GM21528 (cell line): ENCODE measurements around the gene MID1.

ENCODE experiments used
- ATAC-seq: cut with Tn5 transposase; IDR thresholded peaks from one replicate; pipeline ENCODE4 v1.9.1; 2021; ENCODE audit warnings: mild to moderate bottlenecking, moderate library complexity; ENCODE audit not compliant: unreplicated experiment, low FRiP score

The MID1 gene, protein sequence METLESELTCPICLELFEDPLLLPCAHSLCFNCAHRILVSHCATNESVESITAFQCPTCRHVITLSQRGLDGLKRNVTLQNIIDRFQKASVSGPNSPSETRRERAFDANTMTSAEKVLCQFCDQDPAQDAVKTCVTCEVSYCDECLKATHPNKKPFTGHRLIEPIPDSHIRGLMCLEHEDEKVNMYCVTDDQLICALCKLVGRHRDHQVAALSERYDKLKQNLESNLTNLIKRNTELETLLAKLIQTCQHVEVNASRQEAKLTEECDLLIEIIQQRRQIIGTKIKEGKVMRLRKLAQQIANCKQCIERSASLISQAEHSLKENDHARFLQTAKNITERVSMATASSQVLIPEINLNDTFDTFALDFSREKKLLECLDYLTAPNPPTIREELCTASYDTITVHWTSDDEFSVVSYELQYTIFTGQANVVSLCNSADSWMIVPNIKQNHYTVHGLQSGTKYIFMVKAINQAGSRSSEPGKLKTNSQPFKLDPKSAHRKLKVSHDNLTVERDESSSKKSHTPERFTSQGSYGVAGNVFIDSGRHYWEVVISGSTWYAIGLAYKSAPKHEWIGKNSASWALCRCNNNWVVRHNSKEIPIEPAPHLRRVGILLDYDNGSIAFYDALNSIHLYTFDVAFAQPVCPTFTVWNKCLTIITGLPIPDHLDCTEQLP

GRCh38 chrX:10620121-10620699 is at the start of gene MID1:
TSS of gene MID1 (minus strand) at chrX:10620585. CDS start at chrX:10567547, 53,038 bp downstream.
- no peak for ATAC-seq

- ATAC-seq = no peak
These were observed 46.8 kb upstream of the MID1 start for GRCh38 chrX:10667143-10667542.

DNA sequence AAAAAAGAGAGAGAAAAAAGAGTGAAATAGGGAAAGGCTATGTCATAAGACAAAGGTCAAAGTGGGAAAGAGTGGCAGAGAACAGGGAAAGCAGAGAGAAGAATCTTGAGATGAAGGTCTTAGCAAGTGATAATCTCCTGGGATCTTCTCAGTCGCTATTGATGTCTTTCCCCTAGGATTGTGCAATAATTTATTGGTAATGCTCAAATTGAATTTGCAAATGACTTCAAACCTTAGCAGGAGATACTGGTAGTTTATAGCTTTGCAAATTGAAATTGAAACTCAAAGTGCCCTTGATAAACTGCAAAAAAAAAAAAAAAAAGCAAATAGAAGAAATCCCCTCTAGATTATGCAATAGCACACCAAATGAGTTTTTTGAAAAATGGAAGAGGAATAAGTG is 45.7 kb upstream of the MID1 start:
- ATAC-seq = no peak

DNA sequence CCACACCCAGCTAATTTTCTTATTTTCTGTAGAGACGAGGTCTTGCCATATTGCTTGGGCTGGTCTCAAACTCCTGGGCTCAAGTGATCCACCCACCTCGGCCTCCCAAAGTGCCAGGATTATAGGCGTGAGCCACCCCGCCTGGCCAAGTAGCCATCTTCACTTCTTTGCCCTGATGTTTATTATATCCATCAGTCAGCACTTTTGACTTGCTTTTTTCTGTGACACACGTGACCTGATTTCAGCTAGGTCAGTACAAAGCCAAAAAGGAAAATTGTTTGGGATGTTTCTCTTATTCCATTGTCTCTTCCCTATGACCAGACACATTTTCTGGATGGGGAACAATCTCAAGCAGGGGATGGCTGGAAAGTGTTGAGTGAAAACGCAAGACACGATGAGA is 45.3 kb upstream of the MID1 start:
- no peak for ATAC-seq

DNA sequence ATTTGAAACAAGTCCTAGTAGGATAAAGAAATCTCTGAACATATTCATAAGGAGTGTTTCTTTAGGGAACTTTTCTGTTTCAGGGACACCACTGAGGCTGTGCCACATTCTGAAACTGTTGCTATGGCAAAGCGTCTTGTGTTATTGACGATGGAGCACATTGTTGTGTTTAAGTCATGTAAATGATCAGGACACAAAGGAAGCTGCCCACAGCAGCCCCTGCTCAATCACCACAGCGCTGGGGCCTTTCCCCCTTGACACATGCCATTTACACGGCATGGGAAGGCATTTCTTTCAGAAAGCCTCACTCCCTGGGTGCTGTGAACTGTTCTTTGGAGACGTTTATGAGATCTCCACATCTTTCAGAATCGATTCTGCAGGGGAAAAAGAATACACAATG is 39.8 kb upstream of the MID1 start:
- ATAC-seq = no peak

DNA sequence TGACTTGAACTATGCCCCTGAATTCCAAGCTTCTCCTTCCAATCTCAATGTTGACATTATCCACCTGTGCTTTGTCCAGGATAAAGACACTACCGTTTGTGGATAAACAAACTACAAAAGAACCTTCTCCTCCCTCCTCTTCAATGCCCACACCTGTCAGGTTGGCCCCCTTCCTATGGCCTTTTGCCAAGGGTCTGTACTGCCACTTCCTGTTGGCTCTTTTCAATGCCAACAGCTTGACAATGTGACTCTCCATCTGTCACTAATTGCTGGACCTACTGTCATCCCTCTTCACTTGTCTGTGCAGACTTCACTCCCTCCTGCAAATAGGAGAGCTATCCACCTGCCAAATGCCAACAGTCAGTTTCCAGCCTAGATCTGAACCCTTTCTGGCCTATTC is 35.8 kb upstream of the MID1 start:
- no peak for ATAC-seq

- no peak for ATAC-seq
These were observed 34.6 kb upstream of the MID1 start for GRCh38 chrX:10654960-10655359.

DNA sequence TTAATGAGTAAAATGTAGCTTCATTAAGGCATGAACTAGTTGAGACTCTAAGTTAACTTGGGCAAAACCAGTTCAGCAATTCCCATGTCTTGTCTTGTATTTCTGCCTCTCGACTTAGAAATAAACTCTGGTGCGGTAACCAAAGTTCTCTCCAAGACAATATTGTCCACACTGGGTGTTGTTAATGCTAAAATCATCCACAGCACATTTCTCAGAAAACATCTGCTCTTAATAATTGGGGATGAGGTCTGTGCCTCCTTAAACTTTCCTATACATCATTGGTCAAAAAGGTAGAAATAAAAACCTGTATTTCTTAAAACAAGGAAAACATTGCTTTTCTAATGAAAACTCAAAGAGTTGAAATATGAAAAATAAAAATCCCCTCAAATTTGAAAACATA is 32.9 kb upstream of the MID1 start:
- no peak for ATAC-seq

- no peak for ATAC-seq
These were observed 28.9 kb upstream of the MID1 start for GRCh38 chrX:10649265-10649664.

DNA sequence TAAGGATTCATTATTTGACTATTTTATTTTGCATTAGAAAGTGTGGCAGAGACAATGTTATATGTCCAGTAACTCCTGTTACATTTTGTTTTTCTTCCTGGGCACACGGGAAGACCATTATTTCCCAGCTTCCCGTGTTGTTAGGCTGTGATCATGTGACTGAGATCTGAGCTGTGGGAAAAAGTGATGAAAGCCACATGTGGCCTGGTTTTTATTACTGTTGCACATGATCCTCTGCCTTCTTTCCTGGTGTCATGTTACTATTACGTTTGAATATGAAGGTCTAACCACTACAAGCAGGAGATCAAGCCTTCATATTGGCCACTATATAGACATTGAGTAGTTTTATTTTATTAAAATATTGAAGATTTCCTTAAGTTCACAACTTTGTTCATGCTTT is 28.2 kb upstream of the MID1 start:
- ATAC-seq = no peak

DNA sequence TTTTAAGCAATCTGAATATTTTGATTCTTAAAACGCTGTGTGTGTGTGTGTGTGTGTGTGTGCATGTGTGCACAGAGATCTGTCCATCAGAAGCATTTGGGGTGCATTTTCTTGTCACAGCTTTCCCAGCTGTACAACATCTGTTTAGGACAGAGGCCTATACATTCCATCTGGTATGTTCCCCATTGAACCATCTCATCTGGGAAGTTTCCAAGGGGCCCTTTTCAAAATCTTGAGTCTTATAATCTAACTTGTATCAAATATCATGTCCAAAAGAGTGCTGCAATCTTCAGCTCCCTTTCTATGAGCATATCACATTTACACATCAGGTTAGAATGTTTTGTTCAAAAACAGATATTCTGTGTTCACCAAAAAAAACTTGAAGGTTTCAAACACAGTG is 16.5 kb upstream of the MID1 start:
- no peak for ATAC-seq

DNA sequence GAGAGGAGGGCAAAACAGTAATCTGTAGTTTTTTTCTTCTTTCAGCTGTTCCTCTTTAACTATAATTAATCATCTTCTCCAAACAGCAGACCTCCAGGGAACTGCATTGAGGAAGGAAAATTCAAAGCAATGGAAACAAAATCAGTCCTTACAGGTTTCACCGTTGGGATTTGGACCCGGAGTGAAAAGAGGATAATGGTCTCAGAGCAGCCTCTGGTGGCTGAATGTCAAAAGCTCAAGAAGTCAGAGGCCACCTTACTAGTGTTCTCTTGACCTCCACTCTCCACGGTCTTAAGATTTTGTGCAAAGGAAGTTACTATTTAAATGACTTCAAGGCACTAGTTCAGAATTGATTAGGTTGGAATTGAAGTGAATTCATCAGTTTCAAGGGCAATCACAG is 16.0 kb upstream of the MID1 start:
- no peak for ATAC-seq

- ATAC-seq = no peak
These were observed 14.2 kb upstream of the MID1 start for GRCh38 chrX:10634392-10635161.

GRCh38 chrX:10633722-10634121 is 13.3 kb upstream of the MID1 start:
- no peak for ATAC-seq

- ATAC-seq = no peak
These were observed 11.2 kb upstream of the MID1 start for GRCh38 chrX:10631416-10632145.

GRCh38 chrX:10630320-10630719 is 9.9 kb upstream of the MID1 start:
- ATAC-seq = no peak

GRCh38 chrX:10629905-10630304 is 9.5 kb upstream of the MID1 start:
- no peak for ATAC-seq

DNA sequence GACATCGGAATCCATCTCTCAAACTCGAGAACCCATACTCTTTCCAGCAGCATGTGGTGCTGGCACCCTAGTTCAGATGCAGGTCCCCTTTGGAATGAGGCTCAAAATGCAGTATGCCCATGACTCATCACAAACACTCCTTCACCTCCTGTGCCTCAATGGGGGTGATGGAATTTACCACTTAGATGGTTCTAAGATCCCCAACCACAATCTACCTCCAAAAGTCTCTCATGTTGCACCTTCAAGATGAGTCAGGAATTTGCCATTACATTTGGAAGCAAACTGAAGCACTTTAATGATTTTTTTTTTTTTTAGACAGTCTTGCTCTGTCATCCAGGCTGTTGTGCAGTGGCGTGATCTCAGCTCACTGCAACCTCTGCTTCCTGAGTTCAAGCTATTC is 8.5 kb upstream of the MID1 start:
- ATAC-seq = no peak

- no peak for ATAC-seq
These were observed 1.8 kb upstream of the MID1 start for GRCh38 chrX:10622197-10622596.

- ATAC-seq = no peak
These were observed 849 bp downstream of the MID1 start for GRCh38 chrX:10619425-10620046.
